Kasumi-1 (cell line): ENCODE results near the gene KRTAP12-2.
"Not testable (repeated sequence)": the region's sequence is repeated elsewhere in the genome, so short reads cannot be mapped to it uniquely, and the experiment has no call there.

Source experiments
- DNase-seq, 2 experiments: peaks; one replicate each; lab custom pipeline; 2025; lab: John Stamatoyannopoulos, UW

The KRTAP12-2 gene

GRCh38 chr21:44684077-44684476, 17.4 kb upstream of the KRTAP12-2 start:
- DNase-seq: no peak

GRCh38 chr21:44682580-44683151, 15.9 kb upstream of the KRTAP12-2 start:
- no peak for DNase-seq

- DNase-seq: no peak
Measured at GRCh38 chr21:44681861-44682579, 15.3 kb upstream of the KRTAP12-2 start, which contains the start of gene KRTAP12-1. Gene KRTAP12-1, minus strand, starts transcription at chr21:44682163. Its CDS starts 40 bp downstream, at chr21:44682123.

- DNase-seq: no peak
Measured at GRCh38 chr21:44681152-44681551, 14.4 kb upstream of the KRTAP12-2 start.

GRCh38 chr21:44677881-44678280, 11.2 kb upstream of the KRTAP12-2 start:
- DNase-seq: no peak

GRCh38 chr21:44671911-44672310, 5.2 kb upstream of the KRTAP12-2 start:
- DNase-seq: no peak

- no peak for DNase-seq
Measured at GRCh38 chr21:44670642-44671432, 4.1 kb upstream of the KRTAP12-2 start.

- no peak for DNase-seq
Measured at GRCh38 chr21:44667612-44668011, 885 bp upstream of the KRTAP12-2 start.

- DNase-seq: no peak
Measured at GRCh38 chr21:44664691-44665090, 2.0 kb downstream of the KRTAP12-2 start.

- not testable (repeated sequence) for DNase-seq
Measured at GRCh38 chr21:44661567-44661966, 5.2 kb downstream of the KRTAP12-2 start.

GRCh38 chr21:44658913-44659595, 7.7 kb downstream of the KRTAP12-2 start:
- DNase-seq: no peak

GRCh38 chr21:44658541-44658910, 8.2 kb downstream of the KRTAP12-2 start:
- DNase-seq: no peak

GRCh38 chr21:44657635-44658540, 8.8 kb downstream of the KRTAP12-2 start, which contains the start of gene KRTAP12-3:
Gene KRTAP12-3, plus strand, starts transcription at chr21:44657932. Its CDS starts 48 bp downstream, at chr21:44657980.
- no peak for DNase-seq

- no peak for DNase-seq
Measured at GRCh38 chr21:44656868-44657267, 9.9 kb downstream of the KRTAP12-2 start.

- DNase-seq: no peak
Measured at GRCh38 chr21:44654576-44655175, 12.1 kb downstream of the KRTAP12-2 start, which contains the start of gene KRTAP12-4. Gene KRTAP12-4, minus strand, starts transcription at chr21:44654659. Its CDS starts 45 bp downstream, at chr21:44654614.

GRCh38 chr21:44653656-44654575, 12.8 kb downstream of the KRTAP12-2 start:
- no peak for DNase-seq

GRCh38 chr21:44653123-44653522, 13.6 kb downstream of the KRTAP12-2 start:
- DNase-seq: no peak

- DNase-seq: no peak
Measured at GRCh38 chr21:44650973-44651675, 15.6 kb downstream of the KRTAP12-2 start.
